ENCODE measurements around the gene SLC41A2. TPM values are rescaled to one million over a fixed set of nuclear protein-coding genes. Genes with fewer than 3 reads are reported as not detected.

SLC41A2 gene
- total and polyA plus RNA-seq, 10 of the 15 experiments (the other 5 are each of a cell fraction or from before 2014, with no cell fraction given): 3.5 to 19.0 (median 11.3) TPM

GRCh38 chr12:104974626-104975290 is 16.7 kb upstream of the SLC41A2 start (continued):
- TF ChIP-seq CBX5 (IDR thresholded peaks at IDR 0.05; ENCODE audit: low read depth) (no peak), NFXL1 (IDR thresholded peaks at IDR 0.05; ENCODE audit: borderline replicate concordance) (no peak), SREBF2 (IDR thresholded peaks at IDR 0.05; ENCODE audit: low read length) (no peak), FOS (IDR thresholded peaks at IDR 0.05; ENCODE audit: borderline replicate concordance, extremely low read depth, insufficient read length) (no peak), MEF2A (IDR thresholded peaks at IDR 0.05; ENCODE audit: insufficient read depth, low read depth, low read length) (peak; percentile 60; the same call in 1 of the 2 replicates), EGR1 (IDR thresholded peaks at IDR 0.05; ENCODE audit: borderline replicate concordance in 1 of 2, low read depth in 2 of 2, low read length in 2 of 2) (peak in 1 of 2 experiments; percentile 76; a peak in 2 of 3 replicates), E4F1 (IDR thresholded peaks at IDR 0.05; ENCODE audit: borderline replicate concordance, partially characterized antibody) (no peak), PAX5 (IDR thresholded peaks at IDR 0.05; ENCODE audit: borderline replicate concordance, low read depth, low read length) (peak; percentile 91), SPI1 (IDR thresholded peaks at IDR 0.05; ENCODE audit: borderline replicate concordance, insufficient read depth, low read depth, low read length) (peak; percentile 97), SMC3 (IDR thresholded peaks at IDR 0.05; ENCODE audit: borderline replicate concordance, low read length) (no peak), POLR2AphosphoS2 (IDR thresholded peaks at IDR 0.05; ENCODE audit: low read depth, low read length) (no peak), JUNB (IDR thresholded peaks at IDR 0.05) (peak; percentile 63), NR2F1 (conservative IDR thresholded peaks at IDR 0.05) (no peak), IKZF1 (conservative IDR thresholded peaks at IDR 0.05) (peak; percentile 94), IRF4 (IDR thresholded peaks at IDR 0.05; ENCODE audit: low read depth, low read length) (peak; percentile 99), RB1 (IDR thresholded peaks at IDR 0.05; ENCODE audit: borderline replicate concordance) (no peak; the same call in 1 of the 2 replicates), SIN3A (IDR thresholded peaks at IDR 0.05; ENCODE audit: low read depth, low read length) (no peak), DPF2 (IDR thresholded peaks at IDR 0.05) (peak; percentile 94)
- TF ChIP-seq, protein P1, sequence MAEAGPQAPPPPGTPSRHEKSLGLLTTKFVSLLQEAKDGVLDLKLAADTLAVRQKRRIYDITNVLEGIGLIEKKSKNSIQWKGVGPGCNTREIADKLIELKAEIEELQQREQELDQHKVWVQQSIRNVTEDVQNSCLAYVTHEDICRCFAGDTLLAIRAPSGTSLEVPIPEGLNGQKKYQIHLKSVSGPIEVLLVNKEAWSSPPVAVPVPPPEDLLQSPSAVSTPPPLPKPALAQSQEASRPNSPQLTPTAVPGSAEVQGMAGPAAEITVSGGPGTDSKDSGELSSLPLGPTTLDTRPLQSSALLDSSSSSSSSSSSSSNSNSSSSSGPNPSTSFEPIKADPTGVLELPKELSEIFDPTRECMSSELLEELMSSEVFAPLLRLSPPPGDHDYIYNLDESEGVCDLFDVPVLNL (IDR thresholded peaks at IDR 0.05; ENCODE audit: low read depth, low read length): no peak
- TF ChIP-seq, protein P2, sequence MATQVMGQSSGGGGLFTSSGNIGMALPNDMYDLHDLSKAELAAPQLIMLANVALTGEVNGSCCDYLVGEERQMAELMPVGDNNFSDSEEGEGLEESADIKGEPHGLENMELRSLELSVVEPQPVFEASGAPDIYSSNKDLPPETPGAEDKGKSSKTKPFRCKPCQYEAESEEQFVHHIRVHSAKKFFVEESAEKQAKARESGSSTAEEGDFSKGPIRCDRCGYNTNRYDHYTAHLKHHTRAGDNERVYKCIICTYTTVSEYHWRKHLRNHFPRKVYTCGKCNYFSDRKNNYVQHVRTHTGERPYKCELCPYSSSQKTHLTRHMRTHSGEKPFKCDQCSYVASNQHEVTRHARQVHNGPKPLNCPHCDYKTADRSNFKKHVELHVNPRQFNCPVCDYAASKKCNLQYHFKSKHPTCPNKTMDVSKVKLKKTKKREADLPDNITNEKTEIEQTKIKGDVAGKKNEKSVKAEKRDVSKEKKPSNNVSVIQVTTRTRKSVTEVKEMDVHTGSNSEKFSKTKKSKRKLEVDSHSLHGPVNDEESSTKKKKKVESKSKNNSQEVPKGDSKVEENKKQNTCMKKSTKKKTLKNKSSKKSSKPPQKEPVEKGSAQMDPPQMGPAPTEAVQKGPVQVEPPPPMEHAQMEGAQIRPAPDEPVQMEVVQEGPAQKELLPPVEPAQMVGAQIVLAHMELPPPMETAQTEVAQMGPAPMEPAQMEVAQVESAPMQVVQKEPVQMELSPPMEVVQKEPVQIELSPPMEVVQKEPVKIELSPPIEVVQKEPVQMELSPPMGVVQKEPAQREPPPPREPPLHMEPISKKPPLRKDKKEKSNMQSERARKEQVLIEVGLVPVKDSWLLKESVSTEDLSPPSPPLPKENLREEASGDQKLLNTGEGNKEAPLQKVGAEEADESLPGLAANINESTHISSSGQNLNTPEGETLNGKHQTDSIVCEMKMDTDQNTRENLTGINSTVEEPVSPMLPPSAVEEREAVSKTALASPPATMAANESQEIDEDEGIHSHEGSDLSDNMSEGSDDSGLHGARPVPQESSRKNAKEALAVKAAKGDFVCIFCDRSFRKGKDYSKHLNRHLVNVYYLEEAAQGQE (IDR thresholded peaks at IDR 0.05; ENCODE audit: low read depth, low read length): no peak
- TF ChIP-seq, protein P3, sequence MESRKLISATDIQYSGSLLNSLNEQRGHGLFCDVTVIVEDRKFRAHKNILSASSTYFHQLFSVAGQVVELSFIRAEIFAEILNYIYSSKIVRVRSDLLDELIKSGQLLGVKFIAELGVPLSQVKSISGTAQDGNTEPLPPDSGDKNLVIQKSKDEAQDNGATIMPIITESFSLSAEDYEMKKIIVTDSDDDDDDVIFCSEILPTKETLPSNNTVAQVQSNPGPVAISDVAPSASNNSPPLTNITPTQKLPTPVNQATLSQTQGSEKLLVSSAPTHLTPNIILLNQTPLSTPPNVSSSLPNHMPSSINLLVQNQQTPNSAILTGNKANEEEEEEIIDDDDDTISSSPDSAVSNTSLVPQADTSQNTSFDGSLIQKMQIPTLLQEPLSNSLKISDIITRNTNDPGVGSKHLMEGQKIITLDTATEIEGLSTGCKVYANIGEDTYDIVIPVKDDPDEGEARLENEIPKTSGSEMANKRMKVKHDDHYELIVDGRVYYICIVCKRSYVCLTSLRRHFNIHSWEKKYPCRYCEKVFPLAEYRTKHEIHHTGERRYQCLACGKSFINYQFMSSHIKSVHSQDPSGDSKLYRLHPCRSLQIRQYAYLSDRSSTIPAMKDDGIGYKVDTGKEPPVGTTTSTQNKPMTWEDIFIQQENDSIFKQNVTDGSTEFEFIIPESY (IDR thresholded peaks at IDR 0.05): no peak

Data from GM12878 (cell line).